ENCODE measurements around the gene SH2B3.

DNA sequence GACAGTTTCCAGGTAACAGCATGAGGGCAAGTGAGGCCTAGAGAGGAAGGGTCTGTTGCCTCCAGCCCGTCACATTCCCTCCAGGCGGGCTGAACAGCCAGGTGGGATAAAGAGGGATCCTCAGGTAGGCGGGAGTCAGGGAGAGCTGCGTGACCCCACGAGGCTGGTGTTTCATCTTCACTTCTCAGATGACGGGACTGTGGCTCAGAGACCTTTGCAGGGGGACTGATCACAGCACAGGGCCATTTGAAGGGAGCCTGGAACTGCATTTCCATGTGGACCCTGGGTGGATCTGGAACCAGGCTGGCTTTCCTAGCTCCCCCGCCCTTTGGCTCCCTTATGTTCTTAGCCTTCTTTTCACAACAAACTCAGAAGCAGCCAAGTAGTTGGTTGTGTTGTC, 37.4 kb downstream of the SH2B3 start:
- TF ChIP-seq, protein P1, sequence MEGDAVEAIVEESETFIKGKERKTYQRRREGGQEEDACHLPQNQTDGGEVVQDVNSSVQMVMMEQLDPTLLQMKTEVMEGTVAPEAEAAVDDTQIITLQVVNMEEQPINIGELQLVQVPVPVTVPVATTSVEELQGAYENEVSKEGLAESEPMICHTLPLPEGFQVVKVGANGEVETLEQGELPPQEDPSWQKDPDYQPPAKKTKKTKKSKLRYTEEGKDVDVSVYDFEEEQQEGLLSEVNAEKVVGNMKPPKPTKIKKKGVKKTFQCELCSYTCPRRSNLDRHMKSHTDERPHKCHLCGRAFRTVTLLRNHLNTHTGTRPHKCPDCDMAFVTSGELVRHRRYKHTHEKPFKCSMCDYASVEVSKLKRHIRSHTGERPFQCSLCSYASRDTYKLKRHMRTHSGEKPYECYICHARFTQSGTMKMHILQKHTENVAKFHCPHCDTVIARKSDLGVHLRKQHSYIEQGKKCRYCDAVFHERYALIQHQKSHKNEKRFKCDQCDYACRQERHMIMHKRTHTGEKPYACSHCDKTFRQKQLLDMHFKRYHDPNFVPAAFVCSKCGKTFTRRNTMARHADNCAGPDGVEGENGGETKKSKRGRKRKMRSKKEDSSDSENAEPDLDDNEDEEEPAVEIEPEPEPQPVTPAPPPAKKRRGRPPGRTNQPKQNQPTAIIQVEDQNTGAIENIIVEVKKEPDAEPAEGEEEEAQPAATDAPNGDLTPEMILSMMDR (IDR thresholded peaks at IDR 0.05), result no peak
- no peak for TF ChIP-seq POLR2A (IDR thresholded peaks at IDR 0.05)

Measured in vagina (tissue), 2 donors.